Ectodermal cell (in vitro differentiated cells): ENCODE measurements around the gene COQ10B.

Experiments used
- H3K27ac ChIP-seq: 2 replicates; pipeline ENCODE4 v1.7.0; 2013; ENCODE audit warnings: mild to moderate bottlenecking, low read depth, low read length; ENCODE audit not compliant: insufficient read depth, poor library complexity, severe bottlenecking
- H3K27me3 ChIP-seq: 2 replicates; pipeline ENCODE4 v1.7.0; 2013; ENCODE audit warnings: mild to moderate bottlenecking, low read length; ENCODE audit not compliant: insufficient read depth, control insufficient read depth, poor library complexity, severe bottlenecking
- H3K36me3 ChIP-seq: one replicate; pipeline ENCODE4 v1.7.0; 2013; ENCODE audit warnings: low read length; ENCODE audit not compliant: control insufficient read depth, insufficient read depth
- H3K4me1 ChIP-seq: one replicate; pipeline ENCODE4 v1.7.0; 2013; ENCODE audit warnings: low read length; ENCODE audit not compliant: control insufficient read depth, insufficient read depth
- H3K4me3 ChIP-seq: 2 replicates; pipeline ENCODE4 v1.7.0; 2013; ENCODE audit warnings: low read depth, low read length, control low read depth; ENCODE audit not compliant: insufficient read depth
- H3K9me3 ChIP-seq: 2 replicates; pipeline ENCODE4 v1.7.0; 2013; ENCODE audit warnings: mild to moderate bottlenecking, low read length, moderate library complexity; ENCODE audit not compliant: control insufficient read depth
- WGBS, 2 experiments: methylation state at CpG; one replicate each; pipeline ENCODE4 v1.1.7; 2013; ENCODE audit warnings: missing lambda C conversion rate in 2 of 2; 5-methylcytosine and 5-hydroxymethylcytosine counted together

Gene COQ10B

DNA sequence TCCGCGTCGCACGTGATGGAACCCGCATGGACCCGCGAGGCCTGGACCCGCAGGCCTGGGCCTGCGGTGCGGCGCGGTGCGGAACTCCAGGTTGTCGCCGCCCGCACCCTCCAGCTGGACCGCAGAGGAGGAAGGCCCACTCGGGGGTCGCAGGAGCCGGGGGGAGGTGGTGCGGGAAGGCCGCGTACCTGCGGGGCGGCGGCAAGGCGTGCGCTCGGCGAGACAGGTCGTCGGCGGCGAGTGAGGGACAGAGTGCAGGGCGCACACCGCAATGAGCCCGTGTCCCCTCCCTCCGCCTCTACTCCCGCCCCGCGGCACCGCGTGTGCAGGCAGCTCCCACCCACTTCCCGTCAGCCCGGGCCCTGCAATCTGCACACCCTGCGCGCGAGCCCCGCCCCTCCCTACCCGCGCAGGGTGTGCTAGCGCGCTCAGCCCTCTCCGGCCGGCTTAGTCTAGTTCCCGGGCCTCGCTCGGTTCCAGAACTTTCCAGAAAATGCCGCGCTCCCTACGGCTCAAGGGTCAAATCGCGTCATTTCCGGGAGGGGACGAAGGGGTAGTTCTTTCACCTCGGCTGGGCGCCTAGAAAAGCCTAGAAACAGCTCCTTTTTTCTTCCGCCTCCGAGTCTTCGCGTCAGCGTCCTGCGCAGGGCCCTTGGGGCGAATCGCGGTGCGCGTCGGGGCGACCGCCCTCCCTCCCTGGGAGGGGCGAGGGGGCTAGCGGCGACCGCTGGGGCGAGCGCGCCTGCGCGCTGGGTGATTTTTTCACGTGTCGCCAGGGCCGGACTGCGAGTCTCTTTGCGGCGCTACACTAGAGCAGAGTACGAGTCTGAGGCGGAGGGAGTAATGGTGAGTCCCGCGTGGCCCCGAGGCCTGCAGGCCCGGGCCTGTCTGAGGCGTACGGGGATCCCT, 46.5 kb downstream of the COQ10B start, which contains the start of the genes HSPD1 and HSPE1:
Gene HSPD1, minus strand, starts transcription at position 247 of the 909 bp plus-strand sequence. CDS start 992 bp downstream, outside the sequence.
Gene HSPE1, plus strand, starts transcription at position 786 of the 909 bp plus-strand sequence. Its CDS starts 58 bp downstream, at position 844.
- Histone ChIP-seq H3K36me3 (peaks cover 32% of the 10 kb centered on the region), H3K27ac (peak within 1 kb of the TSS; percentile 96), H3K27me3 (no peaks in the 10 kb centered on the region), H3K4me1 (peaks cover 22% of the 10 kb centered on the region), H3K9me3 (no peaks in the 10 kb centered on the region), H3K4me3 (peak within 1 kb of the TSS; percentile 58)
- WGBS, 2 experiments = 0% methylated on average over 104 of the region's 104 CpGs

DNA sequence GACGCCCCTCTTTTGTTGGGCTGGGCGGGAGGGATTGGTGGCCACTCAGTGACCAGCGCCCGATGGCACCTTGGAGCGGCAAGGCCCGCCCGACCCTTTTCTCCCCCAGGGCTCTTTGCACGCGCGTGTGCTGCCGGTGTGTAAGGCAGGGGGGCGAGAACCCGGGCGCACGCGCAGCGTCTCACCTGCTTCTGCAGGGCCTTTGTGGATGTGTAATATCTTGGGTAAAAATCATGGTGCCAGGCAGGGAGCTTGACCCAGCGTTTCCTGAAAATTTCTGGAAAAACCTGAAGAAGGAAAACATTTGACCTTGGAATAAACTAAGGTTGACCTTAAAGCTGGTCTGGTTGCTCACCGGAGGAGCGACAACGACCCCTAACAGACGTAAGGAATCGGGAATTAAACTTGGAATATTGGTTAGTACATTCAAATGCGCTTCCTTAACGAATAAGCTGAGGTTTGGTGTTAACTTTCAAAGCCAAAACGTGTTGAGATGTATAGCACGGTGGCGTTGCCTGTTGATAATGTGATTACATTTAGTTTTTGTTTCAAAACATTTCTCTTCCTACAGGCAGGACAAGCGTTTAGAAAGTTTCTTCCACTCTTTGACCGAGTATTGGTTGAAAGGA, 47.3 kb downstream of the COQ10B start:
- H3K4me3 ChIP-seq = peak overlapping the region; percentile 58
- no peaks in the 10 kb centered on the region for H3K27me3 ChIP-seq
- H3K4me1 ChIP-seq = peaks cover 22% of the 10 kb centered on the region
- peak overlapping the region; percentile 96 for H3K27ac ChIP-seq
- peaks cover 24% of the 10 kb centered on the region for H3K36me3 ChIP-seq
- WGBS, 2 experiments = 0 to 1% methylated on average over 29 to 30 of the region's 30 CpGs
- no peaks in the 10 kb centered on the region for H3K9me3 ChIP-seq

DNA sequence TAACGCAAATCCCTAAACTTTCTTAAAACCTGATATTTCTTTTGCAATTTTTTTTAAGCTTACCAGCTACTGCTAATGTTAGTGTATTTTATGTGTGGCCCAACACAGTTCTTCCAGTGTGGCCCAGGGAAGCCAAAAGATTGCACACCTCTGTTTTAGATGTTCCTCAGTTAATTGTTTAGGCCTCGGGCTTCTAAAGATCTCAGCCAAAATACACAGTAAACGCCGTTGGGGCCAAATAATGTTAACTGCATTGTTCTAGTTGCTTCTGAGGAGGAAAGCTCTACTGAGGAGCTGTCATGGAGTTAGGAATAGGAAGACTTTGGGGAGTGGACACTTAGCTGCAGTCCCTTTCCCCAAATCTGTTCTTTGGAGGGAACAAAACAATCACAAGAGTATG, 48.8 kb downstream of the COQ10B start:
- peaks cover 11% of the 10 kb centered on the region for H3K36me3 ChIP-seq
- 76 to 91% methylated on average over 4 of the region's 4 CpGs for WGBS, 2 experiments

DNA sequence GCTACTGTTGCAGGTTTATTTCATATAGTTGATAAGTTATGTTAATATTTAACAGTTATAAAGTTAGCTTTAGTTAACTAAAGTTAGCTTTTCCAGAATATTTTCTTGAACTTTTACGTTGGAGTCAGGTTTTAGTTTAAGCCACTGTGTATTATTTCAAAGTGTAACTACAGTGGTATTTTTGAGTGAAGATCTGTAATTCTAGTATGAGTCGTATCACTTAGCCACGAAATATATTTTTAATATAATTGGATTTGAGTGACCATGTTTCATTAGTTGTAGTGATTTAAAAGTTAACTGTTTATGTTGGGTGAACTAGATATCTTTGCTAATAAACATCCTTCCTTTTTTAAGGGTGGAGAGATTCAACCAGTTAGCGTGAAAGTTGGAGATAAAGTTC, 49.3 kb downstream of the COQ10B start:
- Histone ChIP-seq H3K36me3 (peaks cover 10% of the 10 kb centered on the region), H3K9me3 (no peaks in the 10 kb centered on the region), H3K27me3 (no peaks in the 10 kb centered on the region), H3K27ac (no peak overlapping the region), H3K4me3 (no peak overlapping the region), H3K4me1 (peaks cover 12% of the 10 kb centered on the region)
- WGBS, 2 experiments = 93 to 95% methylated on average over 4 of the region's 4 CpGs

More for the DNA sequence above, 48.8 kb downstream of the COQ10B start:
- H3K9me3 ChIP-seq = no peaks in the 10 kb centered on the region
- H3K4me3 ChIP-seq = peak overlapping the region; percentile 14
- H3K4me1 ChIP-seq = peaks cover 16% of the 10 kb centered on the region
- no peaks in the 10 kb centered on the region for H3K27me3 ChIP-seq
- no peak overlapping the region for H3K27ac ChIP-seq

DNA sequence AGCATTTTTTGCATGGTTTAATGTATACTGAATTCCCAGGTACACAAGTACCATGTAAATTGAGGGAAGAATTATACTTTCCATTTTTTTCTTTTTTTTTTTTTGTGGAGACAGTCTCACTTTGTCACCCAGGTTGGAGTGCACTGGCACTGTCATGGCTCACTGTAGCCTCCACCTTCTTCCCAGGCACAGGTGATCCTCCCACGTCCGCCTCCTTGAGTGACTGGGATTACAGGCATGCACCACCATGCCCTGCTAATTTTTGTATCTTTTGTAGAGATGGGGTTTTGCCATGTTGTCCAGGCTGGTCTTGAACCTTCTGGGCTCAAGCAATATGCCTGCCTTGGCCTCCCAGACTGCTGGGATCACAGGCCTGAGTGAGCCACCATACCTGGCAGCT, 50.6 kb downstream of the COQ10B start:
- Histone ChIP-seq H3K36me3 (peaks cover 10% of the 10 kb centered on the region), H3K4me3 (no peak overlapping the region), H3K9me3 (no peaks in the 10 kb centered on the region), H3K4me1 (peaks cover 5% of the 10 kb centered on the region), H3K27me3 (no peaks in the 10 kb centered on the region), H3K27ac (no peak overlapping the region)
- WGBS, 2 experiments = 90 to 97% methylated on average over 2 of the region's 2 CpGs

DNA sequence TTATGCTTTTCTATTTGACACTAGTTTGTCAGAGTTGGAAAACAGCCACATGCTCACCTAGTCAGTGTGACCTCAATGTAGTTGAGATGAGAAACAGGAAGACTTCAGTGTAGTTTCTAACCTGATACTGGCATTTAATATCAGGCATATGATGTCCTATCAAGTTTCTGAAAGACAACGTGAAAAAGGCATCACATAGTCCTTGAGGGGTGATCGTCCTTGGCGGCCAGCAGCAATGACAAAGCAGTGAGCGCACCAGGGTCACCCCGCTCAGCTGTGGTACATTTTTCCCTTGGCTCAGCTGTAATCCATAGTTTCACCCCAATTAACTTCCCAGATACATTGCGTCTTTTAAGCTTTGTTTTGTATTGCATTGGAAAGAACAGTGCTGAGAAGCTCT, 51.2 kb downstream of the COQ10B start:
- no peaks in the 10 kb centered on the region for H3K27me3 ChIP-seq
- H3K9me3 ChIP-seq = no peaks in the 10 kb centered on the region
- peaks cover 5% of the 10 kb centered on the region for H3K4me1 ChIP-seq
- 94 to 96% methylated on average over 6 of the region's 6 CpGs for WGBS, 2 experiments
- H3K27ac ChIP-seq = no peak overlapping the region
- H3K4me3 ChIP-seq = no peak overlapping the region
- peaks cover 10% of the 10 kb centered on the region for H3K36me3 ChIP-seq

DNA sequence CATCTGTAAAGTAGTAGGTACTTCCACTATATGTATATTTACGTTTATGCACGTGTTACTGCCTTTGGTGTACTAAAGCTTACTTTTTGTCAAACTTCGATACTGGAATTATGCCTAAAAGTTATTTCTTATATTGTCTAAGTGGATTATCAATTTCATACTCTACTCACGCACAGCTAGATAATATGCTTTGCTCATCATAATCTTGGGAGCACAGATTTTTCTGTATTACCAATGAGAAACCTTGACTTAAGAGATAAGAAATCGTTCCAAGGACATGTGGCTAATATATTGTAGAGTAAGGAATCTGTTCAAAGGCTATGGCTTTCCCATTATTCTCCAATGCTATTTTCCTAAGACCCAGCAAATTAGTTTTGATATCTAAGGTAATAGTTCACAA, 53.3 kb downstream of the COQ10B start:
- peaks cover 10% of the 10 kb centered on the region for H3K36me3 ChIP-seq
- H3K4me1 ChIP-seq = peaks cover 5% of the 10 kb centered on the region
- WGBS, 2 experiments = 98 to 100% methylated on average over 2 to 4 of the region's 5 CpGs
- no peak overlapping the region for H3K27ac ChIP-seq
- no peaks in the 10 kb centered on the region for H3K27me3 ChIP-seq
- H3K4me3 ChIP-seq = no peak overlapping the region
- no peaks in the 10 kb centered on the region for H3K9me3 ChIP-seq

DNA sequence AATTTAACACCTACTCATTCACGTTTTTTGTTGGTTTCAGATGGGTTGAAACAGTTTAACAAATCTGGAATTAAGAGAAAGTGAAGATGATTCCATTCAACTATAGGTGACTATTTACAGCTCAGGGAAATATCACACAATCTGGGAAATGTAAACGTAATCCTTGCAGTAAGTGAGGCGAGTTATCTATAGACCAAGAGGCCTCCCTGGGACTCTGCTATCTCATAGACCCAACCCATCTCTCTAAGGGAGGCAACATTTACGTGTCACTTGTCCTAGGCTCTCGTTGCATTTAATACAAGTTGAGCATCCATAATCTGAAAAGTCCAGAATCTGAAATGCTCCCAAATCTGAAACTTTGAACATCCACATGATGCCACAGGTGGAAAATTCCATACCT, 60.6 kb downstream of the COQ10B start:
- Histone ChIP-seq H3K4me3 (no peak overlapping the region), H3K27me3 (no peaks in the 10 kb centered on the region), H3K36me3 (no peaks in the 10 kb centered on the region), H3K4me1 (peaks cover 12% of the 10 kb centered on the region), H3K27ac (no peak overlapping the region), H3K9me3 (no peaks in the 10 kb centered on the region)
- 93 to 94% methylated on average over 5 of the region's 5 CpGs for WGBS, 2 experiments

DNA sequence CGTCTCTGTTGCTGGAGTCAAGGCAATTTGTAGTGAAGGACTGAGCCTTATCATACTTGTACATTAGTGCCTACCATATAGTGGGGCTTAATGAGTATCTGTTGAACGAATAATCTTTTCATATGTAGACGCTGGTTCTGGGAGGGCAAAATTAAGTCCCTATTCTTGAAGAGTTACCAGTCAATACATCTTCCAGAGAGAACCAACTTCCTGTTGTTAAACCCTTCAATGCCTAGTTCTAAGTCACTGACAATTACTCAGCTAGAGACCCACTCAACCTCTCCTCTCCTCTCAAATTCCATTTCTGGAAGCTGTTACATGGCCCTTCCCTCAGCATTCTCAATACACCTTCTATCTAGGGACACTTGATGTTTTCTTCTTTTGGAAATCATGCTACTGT, 61.4 kb downstream of the COQ10B start:
- no peak overlapping the region for H3K27ac ChIP-seq
- no peaks in the 10 kb centered on the region for H3K27me3 ChIP-seq
- 82 to 85% methylated on average over 3 of the region's 3 CpGs for WGBS, 2 experiments
- peaks cover 12% of the 10 kb centered on the region for H3K4me1 ChIP-seq
- no peaks in the 10 kb centered on the region for H3K36me3 ChIP-seq
- no peak overlapping the region for H3K4me3 ChIP-seq
- no peaks in the 10 kb centered on the region for H3K9me3 ChIP-seq

DNA sequence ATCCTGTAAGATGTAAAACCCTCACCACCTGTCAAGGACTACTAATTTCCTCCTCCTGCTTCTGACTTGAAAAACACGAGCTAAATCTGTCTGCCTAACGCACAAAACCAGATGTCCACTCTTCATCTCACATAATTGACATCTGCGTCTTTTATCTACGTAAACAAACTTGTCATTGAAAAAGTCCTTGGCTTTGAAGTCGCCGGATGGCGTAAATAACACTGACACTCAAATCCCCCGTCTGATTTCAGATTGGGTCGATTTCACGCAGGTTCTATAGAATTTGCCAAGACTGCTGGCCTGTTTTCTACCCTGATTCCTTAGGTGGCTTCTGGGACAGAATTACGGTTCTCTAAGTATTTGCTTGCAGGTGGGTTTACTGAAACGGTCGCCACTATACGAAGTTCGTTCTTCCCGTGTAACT, 62.0 kb downstream of the COQ10B start:
- peak overlapping the region; percentile 74 for H3K27ac ChIP-seq

More for the DNA sequence above, 62.0 kb downstream of the COQ10B start:
- H3K4me1 ChIP-seq = peaks cover 12% of the 10 kb centered on the region
- 20 to 21% methylated on average over 16 of the region's 16 CpGs for WGBS, 2 experiments
- H3K36me3 ChIP-seq = no peaks in the 10 kb centered on the region
- no peaks in the 10 kb centered on the region for H3K9me3 ChIP-seq
- no peaks in the 10 kb centered on the region for H3K27me3 ChIP-seq
- H3K4me3 ChIP-seq = peak overlapping the region; percentile 84
